ENCODE results near the gene SASH1. TPM values are rescaled to one million over a fixed set of nuclear protein-coding genes. Genes with fewer than 3 reads are reported as not detected.
A peak's percentile ranks its signal among the peaks of the same experiment; 100 is the strongest.

The SASH1 gene
- total RNA-seq, 2 donors from 2014 or later: 4.6 to 12.4 TPM

DNA sequence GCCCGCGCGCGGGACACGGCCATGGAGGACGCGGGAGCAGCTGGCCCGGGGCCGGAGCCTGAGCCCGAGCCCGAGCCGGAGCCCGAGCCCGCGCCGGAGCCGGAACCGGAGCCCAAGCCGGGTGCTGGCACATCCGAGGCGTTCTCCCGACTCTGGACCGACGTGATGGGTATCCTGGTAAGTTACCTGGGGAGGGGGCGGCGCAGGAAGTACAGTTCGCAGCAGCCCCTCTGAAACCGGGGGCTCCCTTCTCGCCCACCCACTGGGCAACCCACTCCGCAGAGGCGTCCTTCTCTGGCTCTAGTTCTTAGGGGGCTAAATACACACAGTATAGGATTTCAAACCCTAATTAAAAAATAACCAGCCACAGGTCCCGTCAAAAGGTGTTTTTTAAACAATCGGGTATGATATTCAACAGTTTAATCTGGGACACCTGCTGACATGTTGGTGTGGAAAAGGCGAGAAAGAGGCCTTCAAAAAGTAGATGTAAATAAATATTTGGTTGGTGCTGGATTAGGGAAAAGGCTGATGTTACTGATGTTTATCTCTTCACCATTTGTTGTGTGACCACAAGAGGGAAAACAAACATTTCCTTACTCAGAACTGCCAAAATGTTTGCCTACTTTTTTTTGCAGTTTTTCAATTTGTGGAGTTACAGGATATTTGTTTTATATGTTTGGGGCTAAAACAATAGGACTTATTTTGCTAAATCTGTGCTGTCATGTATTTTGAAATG is 577 bp downstream of the SASH1 start:
- no peaks in the 10 kb centered on the region for H3K9me3 ChIP-seq (ENCODE audit: control insufficient read depth, low read length)
- peak overlapping the region; percentile 100 for H3K27ac ChIP-seq (ENCODE audit: low read depth, low read length)
- TF ChIP-seq, protein P1, sequence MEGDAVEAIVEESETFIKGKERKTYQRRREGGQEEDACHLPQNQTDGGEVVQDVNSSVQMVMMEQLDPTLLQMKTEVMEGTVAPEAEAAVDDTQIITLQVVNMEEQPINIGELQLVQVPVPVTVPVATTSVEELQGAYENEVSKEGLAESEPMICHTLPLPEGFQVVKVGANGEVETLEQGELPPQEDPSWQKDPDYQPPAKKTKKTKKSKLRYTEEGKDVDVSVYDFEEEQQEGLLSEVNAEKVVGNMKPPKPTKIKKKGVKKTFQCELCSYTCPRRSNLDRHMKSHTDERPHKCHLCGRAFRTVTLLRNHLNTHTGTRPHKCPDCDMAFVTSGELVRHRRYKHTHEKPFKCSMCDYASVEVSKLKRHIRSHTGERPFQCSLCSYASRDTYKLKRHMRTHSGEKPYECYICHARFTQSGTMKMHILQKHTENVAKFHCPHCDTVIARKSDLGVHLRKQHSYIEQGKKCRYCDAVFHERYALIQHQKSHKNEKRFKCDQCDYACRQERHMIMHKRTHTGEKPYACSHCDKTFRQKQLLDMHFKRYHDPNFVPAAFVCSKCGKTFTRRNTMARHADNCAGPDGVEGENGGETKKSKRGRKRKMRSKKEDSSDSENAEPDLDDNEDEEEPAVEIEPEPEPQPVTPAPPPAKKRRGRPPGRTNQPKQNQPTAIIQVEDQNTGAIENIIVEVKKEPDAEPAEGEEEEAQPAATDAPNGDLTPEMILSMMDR (conservative IDR thresholded peaks at IDR 0.05): peak; percentile 62
- peak overlapping the region; percentile 82 for H3K4me3 ChIP-seq (ENCODE audit: low read length)
- 0% methylated on average over 16 to 34 of the region's 34 CpGs for WGBS, 2 experiments (ENCODE audit: insufficient coverage in 1 of 2, insufficient read length in 1 of 2)
- H3K4me3 Mint-ChIP-seq: peak overlapping the region; percentile 74
- H3K9ac ChIP-seq (ENCODE audit: extremely low read depth, low read length, poor library complexity, severe bottlenecking): peak overlapping the region; percentile 69
- peak; percentile 76 for DNase-seq
- H3K9me3 Mint-ChIP-seq: no peaks in the 10 kb centered on the region
- H3K27me3 Mint-ChIP-seq (ENCODE audit: insufficient read depth): peaks cover 16% of the 10 kb centered on the region
- peaks cover 27% of the 10 kb centered on the region for H3K4me1 ChIP-seq (ENCODE audit: control insufficient read depth, insufficient read depth, low read length)
- H3K36me3 ChIP-seq (ENCODE audit: control insufficient read depth, insufficient read depth, low read length): no peaks in the 10 kb centered on the region
- no peaks in the 10 kb centered on the region for H3K36me3 Mint-ChIP-seq (ENCODE audit: low read depth)
- H3K4me1 Mint-ChIP-seq: peaks cover 51% of the 10 kb centered on the region
- no peaks in the 10 kb centered on the region for H3K27me3 ChIP-seq (ENCODE audit: control insufficient read depth, insufficient read depth, low read length, poor library complexity, severe bottlenecking)
- peak overlapping the region; percentile 84 for H3K27ac Mint-ChIP-seq

DNA sequence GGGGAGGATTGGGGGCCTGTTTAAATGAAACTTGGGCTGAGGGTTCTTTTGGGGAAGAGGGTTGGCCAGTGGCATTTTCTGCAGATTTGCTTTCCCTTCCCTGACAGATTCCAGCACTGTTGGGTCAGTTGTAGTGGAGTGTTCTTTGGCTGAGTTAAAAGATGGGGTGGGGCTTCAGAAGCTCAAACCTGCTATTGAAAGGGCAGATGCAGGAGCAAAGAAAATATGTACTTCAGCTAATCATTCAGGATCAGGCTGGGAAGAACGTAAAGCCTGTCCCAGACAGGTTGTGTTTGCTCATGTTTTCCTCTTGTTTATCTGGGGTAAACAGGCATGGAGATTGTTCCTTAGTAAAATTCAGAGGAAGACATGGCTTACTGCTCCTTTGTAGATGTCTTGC is 2.5 kb downstream of the SASH1 start:
- peak; percentile 56 for DNase-seq
- Mint-ChIP-seq H3K4me1 (peaks cover 59% of the 10 kb centered on the region), H3K36me3 (ENCODE audit: low read depth) (peaks cover 2% of the 10 kb centered on the region), H3K27me3 (ENCODE audit: insufficient read depth) (peaks cover 16% of the 10 kb centered on the region), H3K9me3 (no peaks in the 10 kb centered on the region), H3K4me3 (peak overlapping the region; percentile 16), H3K27ac (no peak overlapping the region)
- Histone ChIP-seq H3K27me3 (ENCODE audit: control insufficient read depth, insufficient read depth, low read length, poor library complexity, severe bottlenecking) (no peaks in the 10 kb centered on the region), H3K9ac (ENCODE audit: extremely low read depth, low read length, poor library complexity, severe bottlenecking) (no peak overlapping the region), H3K36me3 (ENCODE audit: control insufficient read depth, insufficient read depth, low read length) (no peaks in the 10 kb centered on the region), H3K4me3 (ENCODE audit: low read length) (no peak overlapping the region), H3K9me3 (ENCODE audit: control insufficient read depth, low read length) (no peaks in the 10 kb centered on the region), H3K27ac (ENCODE audit: low read depth, low read length) (no peak overlapping the region), H3K4me1 (ENCODE audit: control insufficient read depth, insufficient read depth, low read length) (peaks cover 29% of the 10 kb centered on the region)
- TF ChIP-seq, protein P1 (conservative IDR thresholded peaks at IDR 0.05): no peak
- 55 to 60% methylated on average over 1 of the region's 1 CpG for WGBS, 2 experiments (ENCODE audit: insufficient coverage in 1 of 2, insufficient read length in 1 of 2)

DNA sequence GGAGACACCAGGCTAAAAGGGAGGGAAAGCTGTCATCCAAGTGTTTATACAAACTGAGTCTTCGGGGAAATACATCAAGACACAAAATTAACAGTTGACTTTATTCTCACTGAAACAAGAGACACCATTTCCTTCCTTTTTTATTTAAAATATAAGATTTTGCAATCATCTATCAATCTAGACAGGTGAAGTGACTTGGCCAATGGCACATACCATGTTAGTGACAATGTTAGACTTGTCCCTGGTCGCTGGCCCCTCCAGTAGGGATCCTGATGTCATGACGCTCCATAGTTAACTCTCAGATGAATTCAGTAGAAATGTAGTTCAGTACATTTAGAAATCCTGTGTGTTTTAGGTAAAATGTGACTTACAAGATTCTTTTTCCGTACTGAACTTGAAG is 2.9 kb downstream of the SASH1 start:
- DNase-seq: no peak
- 81 to 88% methylated on average over 3 to 4 of the region's 4 CpGs for WGBS, 2 experiments (ENCODE audit: insufficient coverage in 1 of 2, insufficient read length in 1 of 2)
- no peak overlapping the region for H3K4me3 ChIP-seq (ENCODE audit: low read length)
- peaks cover 16% of the 10 kb centered on the region for H3K27me3 Mint-ChIP-seq (ENCODE audit: insufficient read depth)
- H3K4me3 Mint-ChIP-seq: peak overlapping the region; percentile 16
- H3K36me3 ChIP-seq (ENCODE audit: control insufficient read depth, insufficient read depth, low read length): no peaks in the 10 kb centered on the region
- H3K4me1 Mint-ChIP-seq: peaks cover 59% of the 10 kb centered on the region
- H3K4me1 ChIP-seq (ENCODE audit: control insufficient read depth, insufficient read depth, low read length): peaks cover 29% of the 10 kb centered on the region
- H3K9ac ChIP-seq (ENCODE audit: extremely low read depth, low read length, poor library complexity, severe bottlenecking): no peak overlapping the region
- H3K36me3 Mint-ChIP-seq (ENCODE audit: low read depth): peaks cover 2% of the 10 kb centered on the region
- no peak overlapping the region for H3K27ac Mint-ChIP-seq
- no peak overlapping the region for H3K27ac ChIP-seq (ENCODE audit: low read depth, low read length)
- H3K9me3 ChIP-seq (ENCODE audit: control insufficient read depth, low read length): no peaks in the 10 kb centered on the region
- no peaks in the 10 kb centered on the region for H3K27me3 ChIP-seq (ENCODE audit: control insufficient read depth, insufficient read depth, low read length, poor library complexity, severe bottlenecking)
- TF ChIP-seq, protein P1 (conservative IDR thresholded peaks at IDR 0.05): no peak
- no peaks in the 10 kb centered on the region for H3K9me3 Mint-ChIP-seq
